ENCODE data around the gene LRP6.

LRP6 gene

DNA sequence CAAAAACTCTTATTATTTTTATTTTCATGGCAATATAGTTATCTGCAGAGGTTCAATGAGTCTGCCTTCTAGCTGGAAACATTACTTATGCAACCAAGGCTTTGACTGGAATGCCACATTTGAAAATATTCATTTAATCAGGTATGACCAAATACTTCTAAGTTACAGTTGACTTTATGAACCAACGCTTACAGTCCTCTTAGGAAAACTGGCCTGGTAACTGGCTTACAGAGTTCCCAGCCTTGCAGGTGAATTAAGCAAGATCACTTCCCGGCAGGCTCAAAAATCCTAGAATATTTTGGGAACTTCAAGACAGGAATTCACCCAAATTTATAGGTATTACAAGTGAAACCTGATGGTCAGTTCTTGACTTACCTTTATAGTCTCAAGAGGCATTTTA lies 12.3 kb downstream of the LRP6 start:
- no peak overlapping the region for H3K23ac ChIP-seq (ENCODE audit: low read length)
- no peak overlapping the region for H3K18ac ChIP-seq (ENCODE audit: low read length)
- no peak overlapping the region for H4K91ac ChIP-seq (ENCODE audit: low read depth, low read length)
- H2AFZ ChIP-seq (ENCODE audit: insufficient read depth, low read length, poor library complexity), result no peak overlapping the region
- H3K79me2 ChIP-seq (ENCODE audit: control insufficient read depth, insufficient read depth, low read length, poor library complexity), result peaks cover 5% of the 10 kb centered on the region
- H3K4ac ChIP-seq (ENCODE audit: low read depth, low read length), result no peak overlapping the region
- H4K12ac ChIP-seq (ENCODE audit: low read depth, low read length), result no peak overlapping the region
- no peak overlapping the region for H4K8ac ChIP-seq (ENCODE audit: low read depth, low read length)
- no peaks in the 10 kb centered on the region for H3K9me3 ChIP-seq (ENCODE audit: insufficient read depth, low read depth, low read length)
- no peaks in the 10 kb centered on the region for H3K36me3 ChIP-seq (ENCODE audit: control insufficient read depth in 1 of 2, insufficient read depth in 2 of 2, low read length in 2 of 2)
- no peak overlapping the region for H2AK5ac ChIP-seq (ENCODE audit: low read length)
- no peaks in the 10 kb centered on the region for H3K4me1 ChIP-seq (ENCODE audit: control insufficient read depth in 1 of 2, insufficient read depth in 2 of 2, low read length in 2 of 2)
- H2BK5ac ChIP-seq (ENCODE audit: low read depth, low read length, poor library complexity), result no peak overlapping the region
- H3K4me3 ChIP-seq (ENCODE audit: low read depth, low read length), result no peak overlapping the region
- H3K79me1 ChIP-seq (ENCODE audit: low read length), result no peaks in the 10 kb centered on the region
- H3K27ac ChIP-seq (ENCODE audit: low read depth, low read length), result no peak overlapping the region
- H3K9ac ChIP-seq (ENCODE audit: low read length), result no peak overlapping the region
- H2BK120ac ChIP-seq (ENCODE audit: insufficient read depth, low read length, poor library complexity), result no peak overlapping the region
- no peak overlapping the region for H3K4me2 ChIP-seq (ENCODE audit: low read length)
- no peak overlapping the region for H2BK12ac ChIP-seq (ENCODE audit: low read length)
- no peaks in the 10 kb centered on the region for H3K27me3 ChIP-seq (ENCODE audit: insufficient read depth, low read length)
- no CpG with 5 or more reads among the region's 2 CpGs for WGBS (ENCODE audit: extremely low coverage, insufficient coverage, insufficient read length)
- no peak overlapping the region for H3K14ac ChIP-seq (ENCODE audit: low read length)
- DNase-seq, result no peak

- H3K4ac ChIP-seq (ENCODE audit: low read depth, low read length), result peak overlapping the region; percentile 33
- no peak overlapping the region for H4K8ac ChIP-seq (ENCODE audit: low read depth, low read length)
- no peaks in the 10 kb centered on the region for H3K36me3 ChIP-seq (ENCODE audit: control insufficient read depth in 1 of 2, insufficient read depth in 2 of 2, low read length in 2 of 2)
- no peaks in the 10 kb centered on the region for H3K79me1 ChIP-seq (ENCODE audit: low read length)
- no peaks in the 10 kb centered on the region for H3K4me1 ChIP-seq (ENCODE audit: control insufficient read depth in 1 of 2, insufficient read depth in 2 of 2, low read length in 2 of 2)
- no peak overlapping the region for H3K18ac ChIP-seq (ENCODE audit: low read length)
- no peak overlapping the region for H3K23ac ChIP-seq (ENCODE audit: low read length)
- no peaks in the 10 kb centered on the region for H3K9me3 ChIP-seq (ENCODE audit: insufficient read depth, low read depth, low read length)
- H3K27me3 ChIP-seq (ENCODE audit: insufficient read depth, low read length), result no peaks in the 10 kb centered on the region
- H4K91ac ChIP-seq (ENCODE audit: low read depth, low read length), result no peak overlapping the region
- no peak overlapping the region for H2AK5ac ChIP-seq (ENCODE audit: low read length)
- peaks cover 5% of the 10 kb centered on the region for H3K79me2 ChIP-seq (ENCODE audit: control insufficient read depth, insufficient read depth, low read length, poor library complexity)
- no peak overlapping the region for H4K12ac ChIP-seq (ENCODE audit: low read depth, low read length)
- no peak overlapping the region for H3K14ac ChIP-seq (ENCODE audit: low read length)
- no peak overlapping the region for H2BK120ac ChIP-seq (ENCODE audit: insufficient read depth, low read length, poor library complexity)
- no peak overlapping the region for H2BK5ac ChIP-seq (ENCODE audit: low read depth, low read length, poor library complexity)
- no peak overlapping the region for H3K4me3 ChIP-seq (ENCODE audit: low read depth, low read length)
- H2BK12ac ChIP-seq (ENCODE audit: low read length), result no peak overlapping the region
- no peak for DNase-seq
- no peak overlapping the region for H3K4me2 ChIP-seq (ENCODE audit: low read length)
- 100% methylated on average over 1 of the region's 4 CpGs for WGBS (ENCODE audit: extremely low coverage, insufficient coverage, insufficient read length)
- no peak overlapping the region for H3K27ac ChIP-seq (ENCODE audit: low read depth, low read length)
- no peak overlapping the region for H3K9ac ChIP-seq (ENCODE audit: low read length)
- no peak overlapping the region for H2AFZ ChIP-seq (ENCODE audit: insufficient read depth, low read length, poor library complexity)
These were observed 17.4 kb downstream of the LRP6 start for GRCh38 chr12:12249216-12250050.

DNA sequence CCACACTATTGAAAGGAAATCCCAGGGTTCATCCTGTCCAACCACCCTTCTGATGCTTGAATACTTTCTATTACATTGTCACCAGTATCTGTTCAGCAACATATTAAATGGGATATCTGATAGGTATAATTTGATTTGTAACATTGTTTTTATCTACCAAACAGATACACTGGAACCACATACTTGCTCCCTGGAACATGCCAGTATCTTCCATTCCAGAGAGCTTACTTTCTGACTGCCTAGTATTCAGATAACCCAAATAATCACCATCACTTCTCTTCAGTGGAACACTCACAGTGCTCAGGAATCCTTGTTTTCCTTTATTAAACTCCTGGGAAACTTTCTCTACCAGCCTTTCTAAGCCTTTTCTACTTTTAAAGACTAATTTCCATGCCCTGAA lies 19.3 kb downstream of the LRP6 start:
- Histone ChIP-seq H3K18ac (ENCODE audit: low read length) (no peak overlapping the region), H3K4ac (ENCODE audit: low read depth, low read length) (no peak overlapping the region), H3K4me3 (ENCODE audit: low read depth, low read length) (no peak overlapping the region), H3K4me2 (ENCODE audit: low read length) (no peak overlapping the region), H3K14ac (ENCODE audit: low read length) (no peak overlapping the region), H3K79me2 (ENCODE audit: control insufficient read depth, insufficient read depth, low read length, poor library complexity) (peaks cover 2% of the 10 kb centered on the region), H2AK5ac (ENCODE audit: low read length) (no peak overlapping the region), H2AFZ (ENCODE audit: insufficient read depth, low read length, poor library complexity) (no peak overlapping the region), H3K27ac (ENCODE audit: low read depth, low read length) (no peak overlapping the region), H3K23ac (ENCODE audit: low read length) (no peak overlapping the region), H3K79me1 (ENCODE audit: low read length) (no peaks in the 10 kb centered on the region), H2BK120ac (ENCODE audit: insufficient read depth, low read length, poor library complexity) (no peak overlapping the region), H2BK5ac (ENCODE audit: low read depth, low read length, poor library complexity) (no peak overlapping the region), H3K9ac (ENCODE audit: low read length) (no peak overlapping the region), H3K27me3 (ENCODE audit: insufficient read depth, low read length) (no peaks in the 10 kb centered on the region), H4K12ac (ENCODE audit: low read depth, low read length) (no peak overlapping the region), H4K8ac (ENCODE audit: low read depth, low read length) (no peak overlapping the region), H3K4me1 (ENCODE audit: control insufficient read depth in 1 of 2, insufficient read depth in 2 of 2, low read length in 2 of 2) (no peaks in the 10 kb centered on the region), H4K91ac (ENCODE audit: low read depth, low read length) (no peak overlapping the region), H3K36me3 (ENCODE audit: control insufficient read depth in 1 of 2, insufficient read depth in 2 of 2, low read length in 2 of 2) (peaks cover 3% of the 10 kb centered on the region in 2 experiments), H2BK12ac (ENCODE audit: low read length) (no peak overlapping the region), H3K9me3 (ENCODE audit: insufficient read depth, low read depth, low read length) (no peaks in the 10 kb centered on the region)
- DNase-seq, result no peak

DNA sequence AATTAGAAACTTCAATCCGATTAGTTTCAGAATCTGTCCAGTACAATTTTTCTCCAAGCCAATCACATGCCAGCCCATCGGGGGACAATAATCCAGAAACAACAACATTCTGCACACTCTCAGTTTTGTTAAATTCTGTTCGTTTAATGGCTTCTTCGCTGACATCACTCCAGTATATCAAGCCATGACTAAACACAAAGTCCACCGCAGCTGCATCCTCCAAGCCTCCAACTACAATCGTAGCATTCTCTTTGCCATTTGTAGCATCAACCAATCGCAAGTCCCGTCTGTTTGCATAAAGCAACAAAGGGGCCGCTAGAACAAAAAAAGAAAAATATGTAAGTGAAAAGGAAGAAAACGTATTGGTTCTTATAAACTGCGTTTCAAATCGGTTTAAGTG lies 22.5 kb downstream of the LRP6 start:
- DNase-seq, result no peak
- H4K91ac ChIP-seq (ENCODE audit: low read depth, low read length), result no peak overlapping the region
- H2AK5ac ChIP-seq (ENCODE audit: low read length), result no peak overlapping the region
- no peaks in the 10 kb centered on the region for H3K27me3 ChIP-seq (ENCODE audit: insufficient read depth, low read length)
- H3K18ac ChIP-seq (ENCODE audit: low read length), result peak overlapping the region; percentile 53
- no peak overlapping the region for H2BK12ac ChIP-seq (ENCODE audit: low read length)
- H3K4ac ChIP-seq (ENCODE audit: low read depth, low read length), result no peak overlapping the region
- no CpG with 5 or more reads among the region's 12 CpGs for WGBS (ENCODE audit: extremely low coverage, insufficient coverage, insufficient read length)
- H3K14ac ChIP-seq (ENCODE audit: low read length), result no peak overlapping the region
- H3K9me3 ChIP-seq (ENCODE audit: insufficient read depth, low read depth, low read length), result no peaks in the 10 kb centered on the region
- H3K27ac ChIP-seq (ENCODE audit: low read depth, low read length), result no peak overlapping the region
- no peak overlapping the region for H4K8ac ChIP-seq (ENCODE audit: low read depth, low read length)
- no peak overlapping the region for H2BK120ac ChIP-seq (ENCODE audit: insufficient read depth, low read length, poor library complexity)
- H2BK5ac ChIP-seq (ENCODE audit: low read depth, low read length, poor library complexity), result no peak overlapping the region
- no peaks in the 10 kb centered on the region for H3K79me1 ChIP-seq (ENCODE audit: low read length)
- no peak overlapping the region for H4K12ac ChIP-seq (ENCODE audit: low read depth, low read length)
- H3K23ac ChIP-seq (ENCODE audit: low read length), result no peak overlapping the region
- H2AFZ ChIP-seq (ENCODE audit: insufficient read depth, low read length, poor library complexity), result no peak overlapping the region
- no peaks in the 10 kb centered on the region for H3K79me2 ChIP-seq (ENCODE audit: control insufficient read depth, insufficient read depth, low read length, poor library complexity)
- no peak overlapping the region for H3K4me3 ChIP-seq (ENCODE audit: low read depth, low read length)
- peaks cover 3% of the 10 kb centered on the region in 2 experiments for H3K36me3 ChIP-seq (ENCODE audit: control insufficient read depth in 1 of 2, insufficient read depth in 2 of 2, low read length in 2 of 2)
- no peaks in the 10 kb centered on the region for H3K4me1 ChIP-seq (ENCODE audit: control insufficient read depth in 1 of 2, insufficient read depth in 2 of 2, low read length in 2 of 2)
- H3K9ac ChIP-seq (ENCODE audit: low read length), result no peak overlapping the region
- H3K4me2 ChIP-seq (ENCODE audit: low read length), result no peak overlapping the region
